Activated CD4-positive, alpha-beta T cell treated with anti-CD3 and anti-CD28 coated beads, Interleukin-2, amount 10 ng/mL, durations not matched to agents 7 days and 5 days (primary cell): ENCODE data around the gene DUSP28. TPM values are rescaled to one million over a fixed set of nuclear protein-coding genes. Genes with fewer than 3 reads are reported as not detected.
A peak's percentile ranks its signal among the peaks of the same experiment; 100 is the strongest.

Experiments
- CTCF ChIA-PET: fragments of 350-600 bp; sonication (Branson Sonifier 250); formaldehyde crosslinking; loops from one replicate; lab custom pipeline; 2021; ENCODE audit warnings: antibody characterized with exemption; lab: Charles Lee
- POLR2A ChIA-PET: fragments of 350-600 bp; sonication (Branson Sonifier 250); formaldehyde crosslinking; loops from one replicate; lab custom pipeline; 2021; ENCODE audit warnings: antibody characterized with exemption; lab: Charles Lee
- DNase-seq: peaks from one replicate; pipeline ENCODE4 v3.0.0-alpha.2; 2020
- H3K27ac Mint-ChIP-seq: one replicate; pipeline ENCODE4 v1.8.0; 2021; ENCODE audit warnings: mild to moderate bottlenecking, moderate library complexity, mixed read lengths
- H3K27me3 Mint-ChIP-seq: one replicate; pipeline ENCODE4 v1.8.0; 2021; ENCODE audit warnings: mixed read lengths
- H3K36me3 Mint-ChIP-seq: one replicate; pipeline ENCODE4 v1.8.0; 2021; ENCODE audit warnings: low read depth, mixed read lengths
- H3K4me1 Mint-ChIP-seq: one replicate; pipeline ENCODE4 v1.8.0; 2021; ENCODE audit warnings: mixed read lengths
- H3K4me3 Mint-ChIP-seq: one replicate; pipeline ENCODE4 v1.8.0; 2021; ENCODE audit warnings: mild to moderate bottlenecking, moderate library complexity, mixed read lengths
- H3K9me3 Mint-ChIP-seq: one replicate; pipeline ENCODE4 v1.8.0; 2021; ENCODE audit warnings: mixed read lengths
- total RNA-seq, 2 experiments: library from RNA; stranded (reverse); gene quantifications; one replicate each; pipeline ENCODE4 v1.2.3, GENCODE V29; 2021

The DUSP28 gene
- total RNA-seq, 2 experiments from 2014 or later: 9.6 to 11.6 TPM

- Mint-ChIP-seq H3K4me1 (peaks cover 3% of the 10 kb centered on the region), H3K4me3 (no peak overlapping the region), H3K9me3 (no peaks in the 10 kb centered on the region), H3K36me3 (peaks cover 6% of the 10 kb centered on the region), H3K27me3 (no peaks in the 10 kb centered on the region), H3K27ac (peak overlapping the region; percentile 19)
- POLR2A ChIA-PET: no interaction called here
- CTCF ChIA-PET: interaction anchor here (1.3 to 1.7 kb wide), 2 partner anchors 9 to 31 kb away, joined by 4 to 7 read pairs; partner anchors contain the start of gene CAPN10
- DNase-seq: no peak
Observed at GRCh38 chr2:240596080-240596460, 35.9 kb downstream of the DUSP28 start.

GRCh38 chr2:240596491-240596931 lies 36.4 kb downstream of the DUSP28 start:
- Mint-ChIP-seq H3K36me3 (peaks cover 3% of the 10 kb centered on the region), H3K4me1 (no peaks in the 10 kb centered on the region), H3K27me3 (no peaks in the 10 kb centered on the region), H3K9me3 (no peaks in the 10 kb centered on the region), H3K4me3 (no peak overlapping the region), H3K27ac (no peak overlapping the region)
- POLR2A ChIA-PET: no interaction called here
- CTCF ChIA-PET: interaction anchor here (0.5 to 2.1 kb wide), 5 partner anchors 8 to 1565 kb away, joined by 3 to 7 read pairs (median 4); partner anchors contain the start of gene CAPN10
- no peak for DNase-seq

- ChIA-PET CTCF (interaction anchor here (0.5 to 2.1 kb wide), 5 partner anchors 8 to 1566 kb away, joined by 3 to 5 read pairs (median 4); partner anchors contain the start of gene CAPN10), POLR2A (no interaction called here)
- no peak for DNase-seq
- Mint-ChIP-seq H3K27me3 (no peaks in the 10 kb centered on the region), H3K9me3 (no peaks in the 10 kb centered on the region), H3K27ac (no peak overlapping the region), H3K4me3 (no peak overlapping the region), H3K36me3 (peaks cover 2% of the 10 kb centered on the region), H3K4me1 (no peaks in the 10 kb centered on the region)
Observed at GRCh38 chr2:240597054-240597418, 36.9 kb downstream of the DUSP28 start.

GRCh38 chr2:240597419-240598181 lies 37.4 kb downstream of the DUSP28 start:
- H3K27ac Mint-ChIP-seq: no peak overlapping the region
- no peak overlapping the region for H3K4me3 Mint-ChIP-seq
- CTCF ChIA-PET: interaction anchor here (0.6 to 2.1 kb wide), 4 partner anchors 9 to 126 kb away, joined by 3 to 5 read pairs (median 4); partner anchors contain the start of gene CAPN10

GRCh38 chr2:240598311-240598911 lies 38.3 kb downstream of the DUSP28 start:
- H3K27ac Mint-ChIP-seq: no peak overlapping the region
- H3K4me3 Mint-ChIP-seq: no peak overlapping the region
- POLR2A ChIA-PET: no interaction called here
- no peak for DNase-seq
- H3K36me3 Mint-ChIP-seq: peaks cover 2% of the 10 kb centered on the region
- CTCF ChIA-PET: interaction anchor here (1.8 to 2.1 kb wide), 2 partner anchors 9 to 11 kb away, joined by 4 to 5 read pairs; partner anchors contain the start of gene CAPN10
- no peaks in the 10 kb centered on the region for H3K4me1 Mint-ChIP-seq
- no peaks in the 10 kb centered on the region for H3K9me3 Mint-ChIP-seq
- H3K27me3 Mint-ChIP-seq: no peaks in the 10 kb centered on the region

More at GRCh38 chr2:240597419-240598181, 37.4 kb downstream of the DUSP28 start:
- H3K4me1 Mint-ChIP-seq: no peaks in the 10 kb centered on the region
- H3K9me3 Mint-ChIP-seq: no peaks in the 10 kb centered on the region
- no peak for DNase-seq
- H3K36me3 Mint-ChIP-seq: peaks cover 2% of the 10 kb centered on the region
- POLR2A ChIA-PET: no interaction called here
- no peaks in the 10 kb centered on the region for H3K27me3 Mint-ChIP-seq

- Mint-ChIP-seq H3K27me3 (no peaks in the 10 kb centered on the region), H3K9me3 (no peaks in the 10 kb centered on the region), H3K4me1 (no peaks in the 10 kb centered on the region), H3K27ac (no peak overlapping the region), H3K4me3 (no peak overlapping the region), H3K36me3 (peaks cover 2% of the 10 kb centered on the region)
- CTCF ChIA-PET: interaction anchor here (0.5 kb wide), 1 partner anchor 13 kb away, joined by 3 read pairs; no protein-coding TSS in a partner anchor
- no peak for DNase-seq
- POLR2A ChIA-PET: no interaction called here
Observed at GRCh38 chr2:240599141-240599583, 39.0 kb downstream of the DUSP28 start.

GRCh38 chr2:240600451-240600961 lies 40.3 kb downstream of the DUSP28 start:
- ChIA-PET POLR2A (no interaction called here), CTCF (no interaction called here)
- Mint-ChIP-seq H3K4me1 (no peaks in the 10 kb centered on the region), H3K36me3 (peaks cover 2% of the 10 kb centered on the region), H3K27me3 (no peaks in the 10 kb centered on the region), H3K27ac (no peak overlapping the region), H3K4me3 (no peak overlapping the region), H3K9me3 (no peaks in the 10 kb centered on the region)
- no peak for DNase-seq

GRCh38 chr2:240601061-240601830 lies 41.1 kb downstream of the DUSP28 start:
- Mint-ChIP-seq H3K9me3 (no peaks in the 10 kb centered on the region), H3K27ac (no peak overlapping the region), H3K36me3 (peaks cover 2% of the 10 kb centered on the region), H3K27me3 (no peaks in the 10 kb centered on the region), H3K4me1 (no peaks in the 10 kb centered on the region), H3K4me3 (no peak overlapping the region)
- ChIA-PET CTCF (interaction anchor here (1.5 kb wide), 1 partner anchor 32 kb away, joined by 3 read pairs; no protein-coding TSS in a partner anchor), POLR2A (no interaction called here)
- DNase-seq: no peak

GRCh38 chr2:240601831-240602160 lies 41.6 kb downstream of the DUSP28 start:
- no peaks in the 10 kb centered on the region for H3K9me3 Mint-ChIP-seq

GRCh38 chr2:240602266-240603050 lies 42.3 kb downstream of the DUSP28 start:
- POLR2A ChIA-PET: no interaction called here
- CTCF ChIA-PET: interaction anchor here (1.1 to 1.5 kb wide), 2 partner anchors 15 to 34 kb away, joined by 3 to 4 read pairs; no protein-coding TSS in a partner anchor
- Mint-ChIP-seq H3K4me3 (no peak overlapping the region), H3K36me3 (peaks cover 2% of the 10 kb centered on the region), H3K27me3 (no peaks in the 10 kb centered on the region), H3K27ac (no peak overlapping the region), H3K4me1 (no peaks in the 10 kb centered on the region), H3K9me3 (no peaks in the 10 kb centered on the region)
- no peak for DNase-seq

More at GRCh38 chr2:240601831-240602160, 41.6 kb downstream of the DUSP28 start:
- Mint-ChIP-seq H3K4me3 (no peak overlapping the region), H3K4me1 (no peaks in the 10 kb centered on the region), H3K36me3 (peaks cover 2% of the 10 kb centered on the region), H3K27me3 (no peaks in the 10 kb centered on the region), H3K27ac (no peak overlapping the region)
- ChIA-PET CTCF (interaction anchor here (1.5 kb wide), 1 partner anchor 33 kb away, joined by 3 read pairs; no protein-coding TSS in a partner anchor), POLR2A (no interaction called here)
- no peak for DNase-seq

- H3K27ac Mint-ChIP-seq: no peak overlapping the region
- no peaks in the 10 kb centered on the region for H3K27me3 Mint-ChIP-seq
- peaks cover 2% of the 10 kb centered on the region for H3K36me3 Mint-ChIP-seq
- DNase-seq: no peak
- no peaks in the 10 kb centered on the region for H3K4me1 Mint-ChIP-seq
- H3K9me3 Mint-ChIP-seq: no peaks in the 10 kb centered on the region
- CTCF ChIA-PET: interaction anchor here (0.8 to 1.5 kb wide), 3 partner anchors 14 to 34 kb away, joined by 3 to 4 read pairs (median 3); no protein-coding TSS in a partner anchor
- POLR2A ChIA-PET: no interaction called here
- no peak overlapping the region for H3K4me3 Mint-ChIP-seq
Observed at GRCh38 chr2:240603081-240603835, 43.1 kb downstream of the DUSP28 start.
